IPS DF 6.9 (cell line): ENCODE data around the gene PI4KA.
A peak's percentile ranks its signal among the peaks of the same experiment; 100 is the strongest.

Experiments used
- DNase-seq: peaks from one replicate; pipeline ENCODE4 v3.0.0-alpha.2; 2013; ENCODE audit warnings: low read depth, low spot score
- H3K27ac ChIP-seq: one replicate; pipeline ENCODE4 v1.5.1; 2013; ENCODE audit warnings: low read length, control low read depth
- H3K27me3 ChIP-seq: 2 replicates; pipeline ENCODE4 v1.6.1; 2013; ENCODE audit warnings: mild to moderate bottlenecking, low read length; ENCODE audit not compliant: control insufficient read depth, insufficient read depth
- H3K36me3 ChIP-seq: 2 replicates; pipeline ENCODE4 v1.6.1; 2013; ENCODE audit warnings: low read length; ENCODE audit not compliant: control insufficient read depth, insufficient read depth
- H3K4me1 ChIP-seq: 2 replicates; pipeline ENCODE4 v1.6.1; 2013; ENCODE audit warnings: low read length; ENCODE audit not compliant: control insufficient read depth, insufficient read depth
- H3K4me3 ChIP-seq: 2 replicates; pipeline ENCODE4 v1.5.1; 2013; ENCODE audit warnings: mild to moderate bottlenecking, low read length
- H3K9me3 ChIP-seq: 2 replicates; pipeline ENCODE4 v1.6.1; 2013; ENCODE audit warnings: low read length, inconsistent platforms; ENCODE audit not compliant: control insufficient read depth, insufficient read depth
- WGBS: extraction: QIAGEN DNeasy Blood & Tissue Kit; methylation state at CpG from one replicate; pipeline ENCODE4 v1.1.7; 2013; ENCODE audit warnings: mixed read lengths, missing lambda C conversion rate; ENCODE audit not compliant: insufficient read length, insufficient coverage; 5-methylcytosine and 5-hydroxymethylcytosine counted together

Gene PI4KA

GRCh38 chr22:20761536-20761935 lies 97.1 kb downstream of the PI4KA start:
- no peaks in the 10 kb centered on the region for H3K4me1 ChIP-seq
- no peaks in the 10 kb centered on the region for H3K36me3 ChIP-seq
- no peak overlapping the region for H3K27ac ChIP-seq
- no peak overlapping the region for H3K4me3 ChIP-seq
- no peaks in the 10 kb centered on the region for H3K9me3 ChIP-seq
- no CpG with 5 or more reads among the region's 2 CpGs for WGBS
- H3K27me3 ChIP-seq, result no peaks in the 10 kb centered on the region
- DNase-seq, result no peak

GRCh38 chr22:20760084-20760483 lies 98.5 kb downstream of the PI4KA start:
- no CpG with 5 or more reads among the region's 2 CpGs for WGBS
- DNase-seq, result no peak
- Histone ChIP-seq H3K4me3 (no peak overlapping the region), H3K4me1 (no peaks in the 10 kb centered on the region), H3K27me3 (no peaks in the 10 kb centered on the region), H3K27ac (no peak overlapping the region), H3K9me3 (no peaks in the 10 kb centered on the region), H3K36me3 (no peaks in the 10 kb centered on the region)

- WGBS, result no CpG with 5 or more reads among the region's 2 CpGs
- DNase-seq, result no peak
- H3K36me3 ChIP-seq, result no peaks in the 10 kb centered on the region
Measured at GRCh38 chr22:20758688-20759087, 99.9 kb downstream of the PI4KA start.

GRCh38 chr22:20756846-20757245 lies 101.8 kb downstream of the PI4KA start:
- DNase-seq, result no peak
- H3K4me3 ChIP-seq, result no peak overlapping the region
- no peak overlapping the region for H3K27ac ChIP-seq
- H3K9me3 ChIP-seq, result no peaks in the 10 kb centered on the region
- no peaks in the 10 kb centered on the region for H3K36me3 ChIP-seq
- no peaks in the 10 kb centered on the region for H3K27me3 ChIP-seq
- no CpG with 5 or more reads among the region's 3 CpGs for WGBS
- no peaks in the 10 kb centered on the region for H3K4me1 ChIP-seq

More at GRCh38 chr22:20758688-20759087, 99.9 kb downstream of the PI4KA start:
- H3K27ac ChIP-seq, result no peak overlapping the region
- H3K4me1 ChIP-seq, result no peaks in the 10 kb centered on the region
- no peaks in the 10 kb centered on the region for H3K27me3 ChIP-seq
- no peak overlapping the region for H3K4me3 ChIP-seq
- no peaks in the 10 kb centered on the region for H3K9me3 ChIP-seq

GRCh38 chr22:20752873-20753272 lies 105.7 kb downstream of the PI4KA start:
- WGBS, result no CpG with 5 or more reads among the region's 10 CpGs
- no peak for DNase-seq
- no peaks in the 10 kb centered on the region for H3K4me1 ChIP-seq

GRCh38 chr22:20752104-20752741 lies 106.4 kb downstream of the PI4KA start:
- DNase-seq, result no peak
- Histone ChIP-seq H3K27ac (no peak overlapping the region), H3K27me3 (no peaks in the 10 kb centered on the region), H3K36me3 (no peaks in the 10 kb centered on the region), H3K4me1 (no peaks in the 10 kb centered on the region), H3K9me3 (no peaks in the 10 kb centered on the region), H3K4me3 (no peak overlapping the region)
- WGBS, result no CpG with 5 or more reads among the region's 7 CpGs

More at GRCh38 chr22:20752873-20753272, 105.7 kb downstream of the PI4KA start:
- Histone ChIP-seq H3K27ac (no peak overlapping the region), H3K4me3 (no peak overlapping the region), H3K36me3 (no peaks in the 10 kb centered on the region), H3K9me3 (no peaks in the 10 kb centered on the region), H3K27me3 (no peaks in the 10 kb centered on the region)

- H3K36me3 ChIP-seq, result 0 out of 2 replicates have a peak, but pooled peaks cover 2% of the 10 kb centered on the region
- no peaks in the 10 kb centered on the region for H3K9me3 ChIP-seq
- no CpG with 5 or more reads among the region's 18 CpGs for WGBS
- H3K27me3 ChIP-seq, result no peaks in the 10 kb centered on the region
- H3K4me3 ChIP-seq, result no peak overlapping the region; the same call in 1 of the 2 replicates
- H3K4me1 ChIP-seq, result no peaks in the 10 kb centered on the region
- peak; percentile 18 for DNase-seq
- H3K27ac ChIP-seq, result no peak overlapping the region
Measured at GRCh38 chr22:20751185-20751851, 107.3 kb downstream of the PI4KA start.

- DNase-seq, result no peak
- no CpG with 5 or more reads among the region's 9 CpGs for WGBS
- Histone ChIP-seq H3K36me3 (0 out of 2 replicates have a peak, but pooled peaks cover 2% of the 10 kb centered on the region), H3K27me3 (no peaks in the 10 kb centered on the region), H3K9me3 (no peaks in the 10 kb centered on the region), H3K4me3 (no peak overlapping the region), H3K27ac (no peak overlapping the region), H3K4me1 (no peaks in the 10 kb centered on the region)
Measured at GRCh38 chr22:20750461-20751184, 108.0 kb downstream of the PI4KA start.

GRCh38 chr22:20749453-20749852 lies 109.2 kb downstream of the PI4KA start:
- no peaks in the 10 kb centered on the region for H3K9me3 ChIP-seq
- H3K27ac ChIP-seq, result no peak overlapping the region
- no peaks in the 10 kb centered on the region for H3K27me3 ChIP-seq
- no peak for DNase-seq
- no peak overlapping the region for H3K4me3 ChIP-seq
- no peaks in the 10 kb centered on the region for H3K4me1 ChIP-seq
- H3K36me3 ChIP-seq, result 0 out of 2 replicates have a peak, but pooled peaks cover 2% of the 10 kb centered on the region
- no CpG with 5 or more reads among the region's 3 CpGs for WGBS

GRCh38 chr22:20748731-20749428 lies 109.7 kb downstream of the PI4KA start:
- no CpG with 5 or more reads among the region's 9 CpGs for WGBS
- no peak overlapping the region for H3K27ac ChIP-seq
- no peaks in the 10 kb centered on the region for H3K27me3 ChIP-seq
- H3K9me3 ChIP-seq, result no peaks in the 10 kb centered on the region
- no peak for DNase-seq
- no peaks in the 10 kb centered on the region for H3K4me1 ChIP-seq
- no peak overlapping the region for H3K4me3 ChIP-seq
- H3K36me3 ChIP-seq, result 0 out of 2 replicates have a peak, but pooled peaks cover 2% of the 10 kb centered on the region
